HuH-7.5 (cell line): Measurements from ENCODE around the gene FLT4.

ENCODE experiments used
- DNase-seq: peaks from one replicate; pipeline ENCODE4 v3.0.0; 2011; ENCODE audit warnings: low spot score

Gene FLT4

GRCh38 chr5:180642181-180642775 lies 7.1 kb downstream of the FLT4 start:
- DNase-seq: no peak

GRCh38 chr5:180641566-180641900 lies 7.9 kb downstream of the FLT4 start:
- no peak for DNase-seq

- DNase-seq: no peak
Observed at GRCh38 chr5:180640861-180641565, 8.4 kb downstream of the FLT4 start.

DNA sequence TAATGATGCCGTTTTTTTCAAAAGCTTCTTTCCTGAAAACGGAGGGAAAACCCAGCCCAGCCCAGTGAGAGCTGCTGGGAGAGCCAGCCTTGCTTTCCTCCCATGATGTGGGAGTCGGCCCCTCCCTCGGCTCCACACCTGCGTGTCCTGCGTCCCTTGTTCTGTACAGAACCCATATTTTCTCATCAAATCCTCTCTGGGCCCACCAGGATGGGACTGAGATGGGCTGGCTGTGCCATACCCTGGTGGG lies 8.9 kb downstream of the FLT4 start:
- DNase-seq: no peak

GRCh38 chr5:180639741-180640610 lies 9.4 kb downstream of the FLT4 start:
- no peak for DNase-seq

- DNase-seq: no peak
Observed at GRCh38 chr5:180639287-180639686, 10.1 kb downstream of the FLT4 start.

DNA sequence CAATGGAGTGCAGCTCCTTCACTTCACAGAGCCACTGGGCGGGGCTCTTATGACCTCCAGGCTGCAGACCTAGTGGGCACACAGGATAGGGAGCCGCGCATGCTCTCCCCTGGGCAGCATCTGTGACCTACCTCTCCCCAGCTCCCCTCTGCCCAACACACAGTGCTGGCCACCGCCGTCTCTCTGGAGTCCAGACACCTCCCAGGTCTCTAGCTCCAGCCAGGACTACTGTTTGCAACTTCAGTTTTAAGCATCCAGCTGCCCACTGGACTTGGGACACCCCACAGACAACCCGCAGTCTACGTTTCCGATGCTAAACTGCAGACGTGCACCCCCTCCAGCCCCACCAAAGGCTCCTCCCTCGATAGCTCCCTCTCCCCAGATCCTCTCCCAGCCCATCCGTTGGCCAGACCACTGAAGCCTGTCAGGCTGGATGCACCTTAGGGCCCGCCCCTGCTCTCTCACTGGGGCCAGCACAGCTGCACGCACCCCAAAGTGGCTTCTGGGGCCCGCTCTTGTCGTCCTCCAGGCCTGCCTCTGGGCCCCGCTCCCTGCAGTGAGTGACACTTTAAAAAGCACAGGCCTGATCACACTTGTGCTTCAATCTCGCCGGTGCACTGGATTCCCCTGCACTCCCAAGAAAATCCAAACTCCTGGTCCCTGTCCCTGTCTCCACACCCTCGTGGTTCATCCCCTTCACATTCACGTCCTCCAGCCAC lies 11.3 kb downstream of the FLT4 start:
- DNase-seq: no peak

GRCh38 chr5:180636403-180637075 lies 12.9 kb downstream of the FLT4 start:
- DNase-seq: no peak

DNA sequence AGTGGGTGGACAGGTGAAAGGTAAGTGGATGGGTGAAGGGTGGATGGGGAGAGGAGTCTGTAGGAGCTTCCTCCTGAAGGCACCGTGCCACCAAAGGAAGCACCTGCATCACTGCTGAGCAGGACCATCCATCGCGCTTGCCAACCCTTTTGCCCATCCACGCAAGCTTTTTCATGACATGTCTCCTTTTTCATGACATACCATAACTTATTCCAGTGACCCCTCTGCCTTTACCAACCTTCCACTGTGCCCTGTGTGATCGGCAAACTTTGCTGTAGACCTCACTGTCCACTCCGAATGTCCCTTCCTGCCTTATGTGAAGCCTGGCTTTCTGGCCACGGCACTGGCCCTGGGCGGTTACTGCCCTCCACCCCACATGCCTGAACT lies 13.4 kb downstream of the FLT4 start:
- DNase-seq: no peak

GRCh38 chr5:180633283-180634177 lies 15.9 kb downstream of the FLT4 start:
- no peak for DNase-seq

- DNase-seq: no peak
Observed at GRCh38 chr5:180632768-180633167, 16.6 kb downstream of the FLT4 start.

DNA sequence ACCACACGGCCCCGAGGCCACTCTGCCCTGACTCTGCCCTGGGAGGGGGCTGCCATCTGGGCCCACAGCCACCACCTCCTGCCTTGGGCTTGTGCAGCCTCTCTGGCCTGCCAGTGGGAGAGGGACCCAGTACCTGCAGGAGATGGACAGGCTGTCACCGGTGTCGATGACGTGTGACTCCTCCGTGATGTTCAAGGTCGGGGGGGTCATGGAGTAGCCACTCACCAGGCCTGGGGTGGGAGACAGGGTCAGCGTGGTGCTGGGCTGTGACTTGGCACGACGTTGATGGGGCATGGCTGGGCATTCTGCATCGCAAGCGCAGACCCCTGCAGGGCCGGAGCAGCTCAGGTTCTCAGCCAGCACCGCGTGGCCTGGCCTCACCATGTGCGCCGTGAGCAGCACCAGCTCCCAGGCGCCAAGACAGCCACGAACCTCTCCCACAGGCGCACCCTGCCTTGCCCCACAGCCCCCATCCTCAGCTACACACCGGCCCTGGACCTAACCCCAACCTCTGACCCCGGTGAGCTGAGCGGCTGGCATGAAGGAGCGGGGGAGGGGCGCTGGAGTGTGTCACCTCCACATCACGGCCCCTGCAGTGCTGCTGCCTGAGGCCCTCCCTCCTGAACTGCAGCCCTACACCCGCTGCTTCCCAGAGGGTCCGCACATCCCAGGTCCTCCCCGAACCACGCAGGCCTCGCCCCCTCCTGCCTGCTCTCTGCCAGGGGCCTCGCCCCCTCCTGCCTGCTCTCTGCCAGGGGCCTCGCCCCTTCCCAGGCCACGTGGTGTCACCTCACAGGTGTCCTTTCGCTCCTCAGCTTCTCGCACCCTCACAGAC lies 17.6 kb downstream of the FLT4 start:
- DNase-seq: no peak

- DNase-seq: no peak
Observed at GRCh38 chr5:180630426-180630825, 19.0 kb downstream of the FLT4 start.

DNA sequence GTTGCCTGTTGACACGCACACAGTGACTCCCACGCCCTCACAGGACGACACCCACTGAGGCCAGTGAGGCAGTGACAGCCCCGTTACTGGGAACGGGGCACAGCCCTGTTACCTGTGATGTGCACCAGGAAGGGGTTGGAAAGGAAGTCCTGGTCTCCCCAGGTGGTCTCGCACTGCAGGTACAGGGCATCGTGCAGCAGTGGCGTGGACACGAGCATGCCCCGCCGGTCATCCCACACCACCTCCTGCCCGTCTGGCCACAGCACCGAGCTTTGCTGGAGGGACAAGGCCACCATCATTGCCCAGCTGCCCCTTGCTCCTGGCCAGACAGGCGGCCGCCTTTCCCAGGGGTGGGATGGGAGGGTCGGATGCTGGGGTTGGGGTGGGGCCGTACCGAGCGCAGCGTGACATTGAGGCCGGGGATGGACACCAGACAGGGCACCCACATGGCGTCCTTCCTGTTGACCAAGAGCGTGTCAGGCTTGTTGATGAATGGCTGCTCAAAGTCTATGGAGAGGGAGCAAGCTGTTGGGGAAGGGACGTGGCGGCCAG lies 19.5 kb downstream of the FLT4 start:
- DNase-seq: no peak

DNA sequence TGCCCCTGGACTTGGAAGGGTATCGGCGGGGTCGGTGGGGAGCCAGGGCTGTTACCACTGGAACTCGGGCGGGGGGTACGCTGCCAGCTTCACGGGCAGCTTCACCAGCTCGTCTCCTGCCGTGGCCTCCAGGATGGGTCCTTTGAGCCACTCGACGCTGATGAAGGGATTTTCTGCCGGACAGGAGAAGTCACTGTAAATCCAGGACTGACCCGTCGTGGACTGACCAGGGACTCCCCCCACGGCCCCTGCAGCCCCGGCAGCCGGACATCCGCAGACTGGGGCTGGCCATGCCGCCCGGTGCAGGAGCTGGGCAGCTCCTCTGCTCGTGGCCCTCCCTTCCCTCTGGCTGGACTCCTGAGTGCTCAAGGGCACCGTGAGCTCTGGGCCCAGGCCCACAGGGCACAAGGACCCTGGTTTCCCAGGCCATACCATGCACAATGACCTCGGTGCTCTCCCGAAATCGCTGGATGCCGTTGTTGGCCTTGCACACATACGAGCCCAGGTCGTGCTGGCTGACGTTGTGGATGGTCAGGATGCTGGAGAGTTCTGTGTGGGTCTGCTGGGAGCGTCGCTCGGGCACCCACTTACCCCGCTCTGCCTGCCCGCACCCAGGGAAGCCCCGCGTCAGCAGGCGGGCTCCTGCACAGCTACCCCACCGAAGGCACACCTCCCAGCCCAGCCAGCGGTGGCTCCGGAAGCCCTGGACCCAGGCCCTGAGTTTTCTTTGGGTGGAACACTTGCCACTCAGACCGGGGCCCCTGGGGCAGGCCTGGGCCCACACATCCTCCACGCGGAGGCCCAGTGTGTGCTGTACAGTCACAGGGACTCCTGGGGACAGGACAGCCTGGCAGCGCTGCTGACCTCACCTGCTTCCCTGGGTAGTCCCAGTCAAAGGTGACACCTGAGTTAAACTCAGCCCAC lies 20.3 kb downstream of the FLT4 start:
- DNase-seq: no peak

DNA sequence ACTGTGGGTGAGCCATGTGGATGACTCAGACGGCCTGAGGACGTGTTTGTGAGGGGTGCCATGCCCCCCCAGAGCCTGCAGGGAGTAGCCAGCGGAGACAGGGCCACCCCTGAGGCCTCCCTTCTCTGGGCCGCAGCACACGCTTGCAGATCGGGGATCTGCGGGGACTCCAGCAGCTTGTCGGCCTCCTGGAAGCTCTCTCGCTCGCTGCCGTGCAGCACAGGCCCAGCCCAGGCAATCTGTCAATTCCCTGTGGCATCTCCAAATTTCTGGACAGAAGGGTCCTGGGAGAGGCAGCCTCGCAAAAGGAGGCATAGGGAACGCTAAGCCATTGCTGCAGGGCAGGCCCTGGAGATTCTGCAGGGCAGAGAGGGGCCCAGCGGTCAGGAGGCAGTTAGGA lies 21.2 kb downstream of the FLT4 start:
- no peak for DNase-seq

DNA sequence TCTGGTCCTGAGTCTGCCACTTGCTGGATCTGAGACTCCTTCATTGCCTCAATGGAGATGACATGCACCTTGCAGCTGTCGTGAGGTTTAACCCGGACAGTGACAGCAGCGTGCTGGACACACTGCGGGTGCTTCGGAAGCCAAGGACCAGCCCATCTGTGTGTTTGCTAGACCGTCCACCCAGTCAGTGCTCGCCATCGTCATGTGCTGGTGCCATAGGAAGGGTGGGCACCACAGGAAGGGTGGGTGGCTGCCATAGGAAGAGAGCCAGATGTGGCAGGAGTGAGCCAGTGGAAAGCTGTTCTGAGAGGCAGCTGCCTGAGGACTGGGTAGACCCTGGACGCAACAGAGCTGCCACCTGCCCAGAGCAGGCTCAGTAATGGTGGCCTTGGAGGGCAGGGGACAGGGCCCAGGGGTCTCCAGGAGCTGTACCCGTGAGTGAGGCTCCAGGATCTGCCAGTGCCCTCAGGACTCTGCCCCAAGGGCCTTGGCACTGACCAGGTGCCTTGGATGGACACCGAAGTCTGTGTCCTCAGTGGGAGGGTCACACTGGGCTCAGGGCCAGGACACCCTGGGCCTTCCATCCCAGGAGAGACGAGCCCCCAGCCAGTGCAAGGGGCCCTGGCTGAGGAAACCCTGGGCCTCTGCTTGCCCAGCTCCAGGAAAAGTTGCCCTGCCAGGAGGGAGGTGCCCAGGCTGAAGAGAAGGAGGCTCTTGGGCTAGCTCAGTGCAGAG lies 21.8 kb downstream of the FLT4 start:
- DNase-seq: no peak

DNA sequence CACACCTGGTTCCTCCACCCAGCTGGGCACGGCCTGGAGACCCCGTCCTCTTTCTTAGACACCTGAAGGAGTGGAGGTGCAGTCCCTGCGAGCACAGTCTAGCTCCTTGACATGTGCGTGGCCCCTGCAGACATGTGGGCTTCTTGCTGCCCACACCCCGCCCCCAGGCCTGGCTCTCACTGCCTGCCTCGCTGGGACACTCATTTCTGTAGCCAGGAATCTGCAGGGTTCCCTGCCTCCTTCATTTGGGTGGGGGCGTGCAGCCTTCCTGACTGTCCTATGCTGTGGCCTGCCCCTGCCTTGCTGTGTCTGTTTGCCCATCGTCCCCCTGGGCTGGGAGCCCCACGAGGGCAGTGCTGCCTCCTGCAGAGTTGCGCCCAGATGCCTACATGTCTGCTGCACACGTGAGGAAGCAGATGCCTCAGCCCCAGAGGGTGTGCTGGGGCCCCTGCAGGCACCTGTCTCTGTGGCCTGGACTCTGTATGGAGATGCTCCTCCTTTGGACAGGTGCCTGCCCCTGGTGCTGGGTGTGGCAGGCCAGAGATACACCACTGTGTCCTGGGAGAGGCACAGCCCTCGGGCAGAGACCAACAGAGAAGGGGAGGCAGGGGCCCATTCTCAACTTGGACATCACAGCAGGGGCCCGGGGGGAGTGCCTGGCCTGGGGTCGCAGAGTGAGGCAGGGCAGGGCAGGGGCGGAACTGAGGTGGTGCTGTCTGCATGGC lies 22.6 kb downstream of the FLT4 start:
- no peak for DNase-seq
